Stimulated activated CD8-positive, alpha-beta memory T cell treated with anti-CD3 and anti-CD28 coated beads, Interleukin-4, amount 100 ng/mL, for 4 hours (primary cell): Measurements from ENCODE around the gene FHL5.
"Not testable (repeated sequence)": the region's sequence is repeated elsewhere in the genome, so short reads cannot be mapped to it uniquely, and the experiment has no call there.

Source experiments
- DNase-seq, 2 donors: peaks; one replicate each; pipeline ENCODE4 v3.0.0-alpha.2; 2020; ENCODE audit warnings: low read depth in 2 of 2, low spot score in 1 of 2

The FHL5 gene

DNA sequence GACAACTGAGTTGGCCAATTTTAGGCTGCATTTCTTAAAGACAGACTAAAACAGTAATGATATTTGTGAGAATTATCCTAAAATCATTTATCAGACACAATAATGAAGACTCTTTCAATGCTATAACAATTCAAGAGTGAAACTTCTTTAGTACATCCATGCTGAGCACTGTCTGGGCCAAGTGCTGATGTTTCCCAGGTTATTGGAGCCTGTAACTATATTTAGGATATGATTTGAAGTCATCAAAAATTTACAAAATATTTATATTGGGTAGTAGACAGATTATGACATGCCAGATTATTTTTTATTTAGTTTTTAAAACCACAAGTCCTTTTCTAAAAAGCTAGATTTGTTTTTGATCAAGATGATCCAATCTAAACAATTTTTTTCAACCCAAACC lies 45.1 kb downstream of the FHL5 start:
- no peak for DNase-seq

DNA sequence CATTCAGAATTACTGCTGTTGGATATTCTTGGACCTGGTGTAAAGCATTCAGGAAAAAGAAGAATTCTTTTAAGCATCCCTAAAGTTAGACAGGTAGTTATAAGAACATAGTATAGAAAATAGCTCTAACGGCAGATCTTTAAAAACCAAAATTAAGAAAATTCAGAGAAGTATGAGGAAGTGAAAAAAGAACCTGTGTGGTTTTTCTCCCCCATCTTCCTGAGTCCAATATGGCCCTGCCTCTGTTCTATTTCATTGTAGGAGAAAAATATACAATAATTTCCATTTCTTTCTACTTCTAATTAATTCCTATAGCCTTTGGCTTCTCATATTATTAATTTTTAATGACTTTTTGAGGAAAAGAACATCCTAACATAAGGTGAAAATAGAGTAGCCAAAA lies 47.1 kb downstream of the FHL5 start:
- DNase-seq: no peak

- DNase-seq: no peak
These were observed 48.5 kb downstream of the FHL5 start for GRCh38 chr6:96611342-96611991.

DNA sequence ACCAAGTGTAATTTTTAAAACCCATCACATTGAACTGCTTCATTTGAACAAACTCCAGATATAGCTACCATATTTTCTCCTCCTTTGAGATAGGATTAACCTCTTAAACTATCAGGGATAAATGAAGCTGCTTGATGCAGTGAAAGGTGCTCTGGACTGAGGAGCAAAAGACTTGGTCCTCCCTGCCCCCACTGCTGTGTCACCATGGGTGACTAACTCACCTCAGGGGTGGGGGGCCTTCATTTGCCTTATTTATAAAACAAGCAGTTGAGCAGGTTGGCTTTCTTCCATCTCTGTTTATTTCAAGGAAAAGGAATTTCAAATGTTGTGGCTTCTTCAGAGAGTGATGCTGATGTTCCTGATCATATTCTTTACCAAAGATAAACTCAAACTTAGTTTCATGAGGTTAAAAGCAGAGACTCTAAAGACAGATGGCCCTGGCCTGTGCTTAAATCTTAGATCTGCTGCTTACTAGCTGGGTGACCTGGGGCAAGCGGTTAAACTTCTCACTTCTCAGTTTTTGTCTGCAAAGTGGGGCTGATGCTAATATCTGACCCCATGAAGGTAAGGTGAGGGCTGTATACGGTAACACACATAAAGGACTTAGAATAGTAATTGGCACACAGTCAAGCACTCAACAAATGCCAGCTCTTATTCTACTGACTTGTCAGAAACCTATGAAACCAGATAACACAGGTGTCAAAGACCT lies 50.5 kb downstream of the FHL5 start:
- DNase-seq: no peak

GRCh38 chr6:96620851-96621250 lies 57.9 kb downstream of the FHL5 start:
- no peak for DNase-seq

GRCh38 chr6:96621983-96622382 lies 59.1 kb downstream of the FHL5 start:
- no peak for DNase-seq

DNA sequence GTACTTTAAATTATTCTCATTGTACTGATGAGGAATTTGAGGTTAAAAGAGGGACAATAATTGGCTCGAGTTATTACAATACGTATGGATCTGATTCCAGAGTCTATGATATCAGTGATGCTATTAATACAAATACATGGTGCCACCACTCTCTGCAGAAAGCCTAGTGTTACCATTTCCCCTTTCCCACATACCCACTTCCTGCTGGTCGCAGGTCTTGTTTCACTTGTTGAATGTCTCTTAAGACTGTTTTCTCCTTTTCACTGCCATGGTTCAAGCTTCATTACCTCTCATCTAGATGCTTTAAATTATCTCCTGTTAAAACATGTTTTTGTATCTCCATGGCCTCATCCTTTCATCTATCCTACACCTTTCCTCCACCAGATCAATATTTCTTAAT lies 62.0 kb downstream of the FHL5 start:
- DNase-seq: no peak

DNA sequence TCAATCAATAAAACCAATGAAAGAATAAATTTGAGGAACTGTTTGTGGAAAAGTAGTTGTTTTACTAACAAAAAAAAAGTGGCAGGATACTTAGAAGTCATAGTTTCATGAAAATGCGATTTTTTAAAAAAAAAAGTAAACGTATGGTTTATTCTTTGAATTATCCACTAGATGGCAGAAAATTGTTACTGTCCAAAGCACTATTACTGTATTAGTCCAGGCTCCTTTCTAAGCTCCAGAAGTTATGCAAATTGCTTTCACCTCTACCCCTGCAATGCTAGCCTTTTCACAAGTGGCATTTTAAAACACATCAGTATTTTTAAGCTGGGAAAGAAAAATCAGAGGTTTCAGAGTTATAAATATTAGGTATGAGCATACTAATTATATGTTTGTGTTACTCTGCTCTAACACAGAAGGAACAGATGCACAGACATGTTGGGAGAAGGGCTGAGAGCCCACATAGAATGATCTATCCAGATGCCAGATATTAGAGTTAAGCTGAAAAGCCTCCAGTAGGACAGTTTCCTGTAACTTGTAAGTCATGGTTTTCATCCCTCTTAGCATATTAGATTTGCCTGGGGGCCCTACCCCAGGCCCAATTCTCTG lies 63.9 kb downstream of the FHL5 start:
- no peak for DNase-seq

- DNase-seq: no peak
These were observed 68.3 kb downstream of the FHL5 start for GRCh38 chr6:96631248-96631647.

DNA sequence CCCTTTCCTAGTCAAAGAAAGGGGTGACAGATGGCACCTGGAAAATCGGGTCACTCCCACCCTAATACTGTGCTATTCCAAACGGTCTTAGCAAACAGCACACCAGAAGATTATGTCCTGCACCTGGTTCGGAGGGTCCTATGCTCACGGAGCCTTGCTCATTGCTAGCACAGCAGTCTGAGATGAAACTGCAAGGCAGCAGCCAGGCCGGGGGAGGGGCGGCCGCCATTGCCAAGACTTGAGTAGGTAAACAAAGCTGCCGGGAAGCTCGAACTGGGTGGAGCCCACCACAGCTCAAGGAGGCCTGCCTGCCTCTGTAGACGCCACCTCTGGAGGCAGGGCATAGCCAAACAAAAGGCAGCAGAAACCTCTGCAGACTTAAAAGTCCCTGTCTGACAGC lies 75.1 kb downstream of the FHL5 start:
- not testable (repeated sequence) for DNase-seq

- DNase-seq: no peak
These were observed 82.2 kb downstream of the FHL5 start for GRCh38 chr6:96645106-96645505.

DNA sequence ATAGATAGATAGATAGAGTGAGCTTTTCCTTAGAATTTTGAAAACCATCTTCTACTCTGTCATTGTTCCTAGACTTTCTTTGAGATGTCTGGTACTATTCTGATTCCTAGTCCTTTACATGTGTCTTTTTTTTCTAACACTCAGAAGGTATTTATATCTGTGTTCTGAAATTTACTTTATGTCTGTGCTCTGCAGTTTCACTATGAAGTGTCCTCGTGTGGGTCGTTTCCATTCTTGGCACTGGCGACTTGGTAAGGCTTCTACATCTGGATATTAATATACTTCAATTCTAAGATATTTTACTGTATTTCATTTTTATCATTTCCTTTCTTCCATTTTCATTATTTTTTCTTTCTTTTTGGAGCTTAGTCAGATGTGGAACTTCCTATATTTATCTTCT lies 87.0 kb downstream of the FHL5 start:
- DNase-seq: no peak

- no peak for DNase-seq
These were observed 88.9 kb downstream of the FHL5 start for GRCh38 chr6:96651816-96652215.

DNA sequence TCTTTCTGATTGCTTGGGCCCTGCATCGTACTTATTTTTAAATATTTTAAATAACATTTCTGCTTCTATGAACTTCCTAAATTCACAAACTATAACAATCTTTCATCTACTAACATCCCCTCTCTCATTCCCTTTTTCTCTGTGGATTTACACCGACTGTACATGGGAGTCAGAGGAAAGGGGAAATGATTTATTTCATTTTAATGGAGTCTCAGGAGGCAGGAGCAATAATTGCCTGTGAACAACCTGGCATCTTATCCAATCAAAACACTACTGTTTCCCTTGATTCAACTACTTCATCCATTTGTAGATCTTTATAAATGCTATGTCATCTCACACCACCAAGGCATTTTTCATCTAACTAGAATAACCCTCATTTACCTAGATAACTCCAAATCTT lies 89.6 kb downstream of the FHL5 start:
- no peak for DNase-seq

DNA sequence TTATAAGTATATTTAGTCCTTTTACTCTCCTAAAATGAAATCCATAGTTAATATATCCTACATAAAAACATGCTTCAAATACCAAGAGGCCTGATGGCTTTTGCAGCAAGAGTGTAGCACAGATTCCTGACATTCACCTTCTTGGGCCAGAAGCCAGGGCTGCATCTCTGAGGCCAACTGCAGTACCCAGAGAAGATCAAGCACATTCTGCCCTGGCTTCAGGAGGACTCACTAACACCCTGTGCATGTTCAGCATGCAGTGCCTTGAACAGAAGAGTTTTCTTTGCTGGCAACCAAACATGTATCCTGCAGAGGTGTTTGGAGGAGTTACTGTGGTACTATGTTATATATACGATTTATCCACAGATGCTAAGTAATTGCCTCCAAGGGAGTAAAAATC lies 90.3 kb downstream of the FHL5 start:
- no peak for DNase-seq

DNA sequence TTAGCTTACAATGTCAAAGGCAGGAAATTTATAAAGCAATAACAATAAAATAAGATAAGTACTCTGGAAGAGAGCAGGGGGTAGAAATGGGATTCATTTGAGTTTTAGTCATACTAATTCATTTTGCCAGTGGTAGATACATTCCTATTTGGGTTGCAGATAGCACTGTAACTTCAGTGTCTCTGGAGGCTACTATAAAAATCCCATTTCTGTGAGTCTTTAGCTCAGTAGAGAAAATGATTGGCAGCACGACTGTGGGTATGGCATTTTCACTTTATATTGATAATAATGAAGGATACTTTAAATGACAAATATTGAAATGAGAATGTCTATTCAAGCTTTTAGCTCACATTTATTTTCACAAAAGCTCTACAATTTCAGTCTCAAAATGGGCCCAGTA lies 93.6 kb downstream of the FHL5 start:
- no peak for DNase-seq

DNA sequence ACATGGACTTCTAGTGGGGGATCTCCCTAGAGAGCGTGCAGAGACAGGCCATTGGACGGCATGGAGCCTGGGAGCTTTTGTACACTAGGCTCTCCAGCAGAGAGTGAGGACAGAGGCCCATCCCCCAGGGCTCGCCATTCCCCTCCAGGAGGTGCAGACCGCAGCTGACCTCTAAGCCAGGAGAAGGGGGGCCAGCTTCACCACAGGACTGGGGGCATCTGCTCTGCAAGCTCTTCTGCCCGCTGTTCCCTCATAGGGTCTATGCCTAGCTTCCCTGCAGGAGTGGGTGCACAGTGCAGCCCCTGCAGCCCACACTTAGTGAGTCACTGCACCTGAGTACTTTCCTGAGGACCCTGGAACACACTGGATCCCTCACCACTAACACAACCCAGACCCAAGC lies 94.4 kb downstream of the FHL5 start:
- no peak for DNase-seq

GRCh38 chr6:96659084-96659845 lies 96.3 kb downstream of the FHL5 start:
- no peak for DNase-seq
